PFSK-1 (cell line): Measurements from ENCODE around the gene CHRNA1.

Experiments
- FOXP2 ChIP-seq: optimal IDR thresholded peaks from 2 replicates; pipeline ENCODE3; 2011; ENCODE audit warnings: borderline replicate concordance, control low read depth, inconsistent platforms; ENCODE audit not compliant: insufficient read depth; ENCODE audit errors: extremely low read length, extremely low read depth
- POLR2AphosphoS5 ChIP-seq: IDR thresholded peaks from 2 replicates; pipeline ENCODE4 v1.6.1; 2012; ENCODE audit warnings: low read depth, mild to moderate bottlenecking, control low read depth, low read length, moderate library complexity
- SIN3A ChIP-seq: IDR thresholded peaks from 2 replicates; pipeline ENCODE4 v1.6.1; 2012; ENCODE audit warnings: mild to moderate bottlenecking, low read length, moderate library complexity, borderline replicate concordance; ENCODE audit not compliant: insufficient read depth
- TAF1 ChIP-seq: IDR thresholded peaks from 2 replicates; pipeline ENCODE4 v1.6.1; 2012; ENCODE audit warnings: low read length, control low read depth, borderline replicate concordance; ENCODE audit not compliant: insufficient read depth
- TF ChIP-seq, protein P1 (sequence below), 2 experiments: IDR thresholded peaks; 2 replicates each; pipeline versions ENCODE4 v1.6.1 to v1.8.0; 2011 to 2012; ENCODE audit warnings: low read depth in 2 of 2, low read length in 2 of 2, control low read depth in 1 of 2, inconsistent platforms in 1 of 2, mild to moderate bottlenecking in 1 of 2, moderate library complexity in 1 of 2; ENCODE audit not compliant: insufficient read depth in 1 of 2

The CHRNA1 gene

DNA sequence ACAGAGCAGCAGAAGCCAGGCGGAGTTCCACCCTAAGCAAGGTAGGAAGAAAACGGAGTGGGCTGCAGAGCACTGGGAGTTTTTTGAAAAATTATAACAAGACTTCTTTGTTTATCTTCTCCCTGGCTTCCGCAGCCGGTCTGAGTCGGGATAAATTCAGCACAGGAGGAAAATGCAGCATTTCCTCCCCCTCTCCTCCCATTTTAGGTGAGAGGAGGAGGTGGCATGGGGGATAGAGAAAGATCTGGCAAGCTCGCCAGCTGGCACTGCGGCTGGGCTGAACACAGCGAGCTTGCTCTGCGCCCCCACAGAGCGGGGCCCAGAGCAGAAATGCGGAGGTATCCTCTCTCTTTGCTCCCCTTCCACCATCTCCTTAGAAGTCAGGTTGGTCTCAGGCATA is 17.7 kb upstream of the CHRNA1 start:
- TF ChIP-seq TAF1: no peak
- TF ChIP-seq, protein P1, sequence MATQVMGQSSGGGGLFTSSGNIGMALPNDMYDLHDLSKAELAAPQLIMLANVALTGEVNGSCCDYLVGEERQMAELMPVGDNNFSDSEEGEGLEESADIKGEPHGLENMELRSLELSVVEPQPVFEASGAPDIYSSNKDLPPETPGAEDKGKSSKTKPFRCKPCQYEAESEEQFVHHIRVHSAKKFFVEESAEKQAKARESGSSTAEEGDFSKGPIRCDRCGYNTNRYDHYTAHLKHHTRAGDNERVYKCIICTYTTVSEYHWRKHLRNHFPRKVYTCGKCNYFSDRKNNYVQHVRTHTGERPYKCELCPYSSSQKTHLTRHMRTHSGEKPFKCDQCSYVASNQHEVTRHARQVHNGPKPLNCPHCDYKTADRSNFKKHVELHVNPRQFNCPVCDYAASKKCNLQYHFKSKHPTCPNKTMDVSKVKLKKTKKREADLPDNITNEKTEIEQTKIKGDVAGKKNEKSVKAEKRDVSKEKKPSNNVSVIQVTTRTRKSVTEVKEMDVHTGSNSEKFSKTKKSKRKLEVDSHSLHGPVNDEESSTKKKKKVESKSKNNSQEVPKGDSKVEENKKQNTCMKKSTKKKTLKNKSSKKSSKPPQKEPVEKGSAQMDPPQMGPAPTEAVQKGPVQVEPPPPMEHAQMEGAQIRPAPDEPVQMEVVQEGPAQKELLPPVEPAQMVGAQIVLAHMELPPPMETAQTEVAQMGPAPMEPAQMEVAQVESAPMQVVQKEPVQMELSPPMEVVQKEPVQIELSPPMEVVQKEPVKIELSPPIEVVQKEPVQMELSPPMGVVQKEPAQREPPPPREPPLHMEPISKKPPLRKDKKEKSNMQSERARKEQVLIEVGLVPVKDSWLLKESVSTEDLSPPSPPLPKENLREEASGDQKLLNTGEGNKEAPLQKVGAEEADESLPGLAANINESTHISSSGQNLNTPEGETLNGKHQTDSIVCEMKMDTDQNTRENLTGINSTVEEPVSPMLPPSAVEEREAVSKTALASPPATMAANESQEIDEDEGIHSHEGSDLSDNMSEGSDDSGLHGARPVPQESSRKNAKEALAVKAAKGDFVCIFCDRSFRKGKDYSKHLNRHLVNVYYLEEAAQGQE (IDR thresholded peaks at IDR 0.05; ENCODE audit: insufficient read depth in 1 of 2, low read depth in 2 of 2, low read length in 2 of 2): no peak
- TF ChIP-seq FOXP2: no peak
- no peak for TF ChIP-seq SIN3A
- TF ChIP-seq POLR2AphosphoS5: no peak

DNA sequence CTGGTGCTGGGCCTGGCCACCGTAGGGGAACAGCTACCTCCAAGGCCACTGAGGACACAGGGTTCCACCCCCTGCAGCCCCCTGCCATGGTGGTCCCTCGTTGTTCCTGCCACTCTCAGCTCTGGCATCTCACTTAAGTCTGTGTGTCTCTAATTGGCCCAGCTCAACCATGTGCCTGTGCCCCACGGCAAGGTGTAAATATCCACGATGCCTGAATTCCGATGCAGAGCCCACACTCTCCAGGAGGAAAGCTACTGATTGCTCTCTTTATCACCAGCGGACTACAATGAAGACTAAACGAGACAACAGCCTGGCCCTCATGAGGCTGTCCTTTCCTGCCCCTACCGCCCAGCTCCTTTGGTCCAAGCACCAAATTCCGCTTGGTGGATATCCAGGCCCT is 17.0 kb upstream of the CHRNA1 start:
- TF ChIP-seq SIN3A: no peak
- TF ChIP-seq POLR2AphosphoS5: no peak
- TF ChIP-seq FOXP2: no peak

DNA sequence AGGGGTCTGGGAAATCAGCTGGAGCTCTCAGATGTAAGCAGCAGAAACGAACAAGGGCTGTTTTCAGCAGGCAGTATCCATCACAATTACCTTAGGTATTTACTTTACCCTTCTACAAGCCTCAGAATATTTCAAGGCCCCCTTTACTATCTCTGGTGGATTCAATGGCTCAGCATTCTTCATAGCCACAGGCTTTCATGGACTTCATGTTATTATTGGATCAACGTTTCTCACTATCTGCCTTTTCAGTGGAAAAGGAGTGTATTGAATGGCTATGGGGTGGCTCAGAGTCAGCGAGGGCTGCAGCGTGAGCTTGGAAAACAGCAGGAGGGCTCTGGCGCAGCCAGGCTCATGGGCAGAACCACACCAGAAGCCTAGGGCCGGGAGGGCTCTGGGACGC is 16.6 kb upstream of the CHRNA1 start:
- TF ChIP-seq FOXP2 (no peak), SIN3A (no peak), TAF1 (no peak), POLR2AphosphoS5 (no peak)
- TF ChIP-seq, protein P1 (IDR thresholded peaks at IDR 0.05; ENCODE audit: insufficient read depth in 1 of 2, low read depth in 2 of 2, low read length in 2 of 2): no peak

DNA sequence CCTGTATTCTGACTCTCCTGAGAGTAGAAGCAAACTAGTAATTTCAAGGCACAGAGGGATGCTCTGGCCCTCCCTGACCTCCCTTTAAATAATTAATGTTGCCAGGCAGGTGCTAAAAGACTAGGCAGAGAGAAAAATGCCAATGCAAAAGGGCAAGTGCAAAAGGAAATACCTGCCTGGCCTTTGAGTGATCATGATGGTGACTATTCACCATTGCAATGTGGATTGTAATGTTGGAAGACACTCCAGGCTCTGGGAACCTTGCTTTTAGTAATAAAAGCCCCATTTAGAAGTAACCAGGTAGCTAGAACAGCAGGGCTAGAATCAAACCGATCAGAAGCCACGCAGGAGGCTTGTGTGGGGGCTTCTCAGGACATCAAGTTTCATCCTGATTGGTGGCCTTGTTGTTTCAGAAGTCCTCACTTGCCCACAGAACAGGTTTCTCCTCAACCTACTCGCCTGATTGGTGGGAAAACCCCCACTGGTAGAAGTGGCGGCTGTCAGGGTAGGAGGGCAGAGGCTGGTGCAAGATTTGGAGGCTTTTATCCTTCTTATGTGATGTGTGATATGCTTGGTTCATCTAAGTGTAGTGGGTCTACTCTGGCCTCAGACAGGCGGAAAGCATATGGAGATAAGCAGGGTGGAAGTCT is 16.0 kb upstream of the CHRNA1 start:
- TF ChIP-seq POLR2AphosphoS5 (no peak), TAF1 (no peak), SIN3A (no peak), FOXP2 (no peak)
- TF ChIP-seq, protein P1 (IDR thresholded peaks at IDR 0.05; ENCODE audit: insufficient read depth in 1 of 2, low read depth in 2 of 2, low read length in 2 of 2): no peak

DNA sequence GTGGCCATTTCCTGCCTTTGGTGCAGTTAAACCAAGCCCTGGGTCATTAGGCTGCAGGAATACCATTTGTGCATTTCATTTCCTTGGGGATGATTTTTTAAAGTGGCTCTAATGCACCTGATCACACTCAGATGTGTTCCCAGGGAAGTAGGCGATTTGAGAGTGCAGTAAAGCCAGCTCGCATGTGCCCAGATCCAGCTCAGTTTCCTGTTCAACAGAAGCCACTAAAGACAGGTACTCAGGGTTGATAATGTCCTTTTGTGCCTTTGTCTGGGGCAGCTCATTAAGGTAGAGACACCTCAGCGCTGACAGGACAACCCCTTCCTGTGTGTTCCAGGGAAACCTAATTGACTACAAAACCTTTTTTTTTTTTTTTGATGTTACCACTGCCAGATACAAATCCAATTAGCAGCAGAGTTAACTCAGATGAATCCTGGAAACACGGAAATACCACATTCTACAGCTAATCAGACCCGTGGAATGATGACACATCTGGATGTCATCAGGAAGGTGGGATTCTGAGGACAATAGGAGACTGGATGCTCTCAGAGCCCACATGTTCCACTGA is 15.2 kb upstream of the CHRNA1 start:
- TF ChIP-seq, protein P1 (IDR thresholded peaks at IDR 0.05; ENCODE audit: insufficient read depth in 1 of 2, low read depth in 2 of 2, low read length in 2 of 2): no peak
- TF ChIP-seq POLR2AphosphoS5: no peak
- TF ChIP-seq TAF1: no peak
- no peak for TF ChIP-seq SIN3A
- no peak for TF ChIP-seq FOXP2
